Fibroblast of the aortic adventitia (primary cell): ENCODE results near the gene PGAM5. TPM values are rescaled to one million over a fixed set of nuclear protein-coding genes. Genes with fewer than 3 reads are reported as not detected.
A peak's percentile ranks its signal among the peaks of the same experiment; 100 is the strongest.

Source experiments
- DNase-seq: peaks from one replicate; pipeline ENCODE4 v3.0.0-alpha.2; 2010; ENCODE audit warnings: low read depth
- H3K4me3 ChIP-seq: 2 replicates; pipeline ENCODE4 v1.5.1; 2011; ENCODE audit warnings: low read depth, mild to moderate bottlenecking, control low read depth, low read length, moderate library complexity
- CTCF ChIP-seq: IDR thresholded peaks from 2 replicates; pipeline ENCODE4 v1.5.1; 2011; ENCODE audit warnings: mild to moderate bottlenecking, low read length, control low read depth, inconsistent platforms; ENCODE audit not compliant: insufficient read depth
- total RNA-seq: library from RNA; depleted of rRNA; stranded (reverse); fragments of >200 nt; gene quantifications from 2 replicates; pipeline ENCODE4 v1.2.3, GENCODE V29; 2012; ENCODE audit warnings: low replicate concordance

The PGAM5 gene
- total RNA-seq, 1 donor = 22.4 TPM

- H3K4me3 ChIP-seq = no peak overlapping the region
- TF ChIP-seq CTCF = no peak
- no peak for DNase-seq
Measured at GRCh38 chr12:132720606-132721345, 10.1 kb downstream of the PGAM5 start.

- no peak for TF ChIP-seq CTCF
- DNase-seq = no peak
- no peak overlapping the region for H3K4me3 ChIP-seq
Measured at GRCh38 chr12:132723015-132723763, 12.5 kb downstream of the PGAM5 start.

- DNase-seq = peak; percentile 73
- no peak for TF ChIP-seq CTCF
Measured at GRCh38 chr12:132723764-132724140, 13.1 kb downstream of the PGAM5 start.

GRCh38 chr12:132724506-132725241 is 14.0 kb downstream of the PGAM5 start:
- no peak overlapping the region for H3K4me3 ChIP-seq
- TF ChIP-seq CTCF = no peak
- DNase-seq = no peak

More at GRCh38 chr12:132723764-132724140, 13.1 kb downstream of the PGAM5 start:
- H3K4me3 ChIP-seq = no peak overlapping the region

- no peak for TF ChIP-seq CTCF
- no peak for DNase-seq
Measured at GRCh38 chr12:132726386-132726785, 15.7 kb downstream of the PGAM5 start.

GRCh38 chr12:132727091-132727794 is 16.6 kb downstream of the PGAM5 start:
- TF ChIP-seq CTCF = no peak
- DNase-seq = no peak
- H3K4me3 ChIP-seq = no peak overlapping the region

More at GRCh38 chr12:132726386-132726785, 15.7 kb downstream of the PGAM5 start:
- H3K4me3 ChIP-seq = no peak overlapping the region
